T-helper 2 cell treated with Interferon-gamma antibody and Interleukin-4, amounts not matched to agents 100 ng/mL and 5 ng/mL, for 36 hours (primary cell): ENCODE measurements around the gene ZNF576. TPM values are rescaled to one million over a fixed set of nuclear protein-coding genes. Genes with fewer than 3 reads are reported as not detected.
"Not testable (repeated sequence)": the region's sequence is repeated elsewhere in the genome, so short reads cannot be mapped to it uniquely, and the experiment has no call there.

Experiments used
- intact Hi-C: fragments of 100-400 bp; cut with micrococcal nuclease; formaldehyde crosslinking; loops from one replicate; pipeline ENCODE4 v1.15.1; 2023
- total RNA-seq: library from RNA; stranded (reverse); gene quantifications from 2 replicates; pipeline ENCODE4 v1.2.3, GENCODE V29; 2022

The ZNF576 gene
- total RNA-seq, 1 donor from 2014 or later: 15.6 TPM

DNA sequence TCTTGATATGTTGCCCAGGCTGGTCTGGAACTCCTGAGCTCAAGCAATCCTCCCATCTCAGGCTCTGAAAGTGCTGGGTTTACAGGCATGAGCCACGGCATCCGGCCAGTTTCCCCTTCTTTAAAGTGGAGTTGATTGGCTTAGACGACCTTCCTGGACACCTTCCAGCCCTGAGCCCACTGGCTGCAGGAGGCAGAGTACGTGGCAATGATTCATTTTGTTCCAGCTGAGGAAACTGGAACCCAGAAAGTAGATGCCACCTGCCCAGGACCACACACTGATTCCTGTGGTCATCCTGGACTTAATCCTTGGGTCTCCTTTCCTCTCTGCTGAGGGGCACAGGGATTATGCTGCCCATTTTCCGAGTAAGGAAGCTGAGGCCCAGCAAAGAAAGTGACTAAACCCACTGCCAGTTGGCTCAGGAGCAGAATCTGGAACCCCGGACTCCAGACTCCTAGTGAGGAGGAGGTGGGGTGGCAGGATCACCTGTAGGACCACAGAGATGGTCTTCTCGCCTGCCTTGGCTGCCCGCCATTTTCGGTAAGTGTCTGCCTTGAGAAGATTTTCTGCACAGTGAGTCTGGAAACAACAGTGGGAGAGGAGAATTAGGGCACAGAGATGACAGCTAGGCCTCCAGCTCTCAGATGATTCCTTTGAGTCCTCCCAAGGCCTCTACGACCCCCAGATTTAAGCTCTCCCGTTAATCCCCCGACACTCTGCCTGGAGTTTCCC, 21.8 kb upstream of the ZNF576 start:
- intact Hi-C loops: loop anchor here (1.0 kb wide), 3 partner anchors 22 to 45 kb away; partner anchors contain the start of genes IRGQ, ZNF428, ZNF575 and ZNF576

GRCh38 chr19:43575156-43575950, 21.0 kb upstream of the ZNF576 start, which contains the start of the genes PINLYP and XRCC1:
PINLYP (plus strand) TSS chr19:43575801; CDS start chr19:43577192, 1,391 bp downstream.
XRCC1 (minus strand) TSS chr19:43575527; CDS start chr19:43575458, 69 bp downstream.
- intact Hi-C loops: loop anchor here (1.0 kb wide), 3 partner anchors 21 to 44 kb away; partner anchors contain the start of genes IRGQ, ZNF428, ZNF575 and ZNF576

- intact Hi-C loops: loop anchor here (1.0 kb wide), 3 partner anchors 20 to 43 kb away; partner anchors contain the start of genes IRGQ, ZNF428, ZNF575 and ZNF576
Observed at GRCh38 chr19:43575955-43576878, 20.2 kb upstream of the ZNF576 start.

DNA sequence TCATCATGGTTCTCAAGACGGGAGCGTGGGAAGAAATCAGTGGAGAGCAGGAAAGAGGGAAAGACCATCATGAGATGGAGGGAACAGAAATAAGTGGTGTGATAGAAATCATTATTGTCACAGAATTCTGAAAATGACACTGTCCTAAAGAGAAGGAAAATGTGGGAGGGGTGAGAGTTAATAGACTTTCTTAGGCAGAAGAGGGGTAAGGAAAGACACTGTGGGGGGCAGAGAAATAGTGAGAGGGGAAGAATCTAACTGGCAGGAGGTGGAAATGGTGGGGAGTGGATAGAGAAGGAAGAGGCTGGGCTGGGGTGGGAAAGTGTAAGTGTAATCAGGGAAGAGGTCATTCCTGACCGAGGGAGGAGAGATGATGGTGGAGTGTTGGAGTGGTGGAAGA, 17.6 kb upstream of the ZNF576 start:
- intact Hi-C loops: no loop called here

DNA sequence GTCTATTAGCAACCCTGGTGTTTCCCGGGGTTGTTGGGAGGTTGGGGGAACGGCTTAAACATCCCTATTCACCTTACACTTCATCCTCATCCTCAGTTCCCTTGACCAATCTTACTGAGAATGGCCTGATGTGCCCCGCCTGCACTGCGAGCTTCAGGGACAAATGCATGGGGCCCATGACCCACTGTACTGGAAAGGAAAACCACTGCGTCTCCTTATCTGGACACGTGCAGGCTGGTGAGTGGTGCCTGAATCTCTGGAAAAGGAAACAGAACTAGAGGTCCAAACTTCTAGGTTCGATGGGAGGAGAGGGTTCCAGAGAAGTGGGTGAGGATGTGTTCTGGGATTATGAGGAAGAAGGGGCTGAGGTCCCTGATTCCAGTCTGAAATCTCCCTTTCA, 14.9 kb upstream of the ZNF576 start:
- intact Hi-C loops: no loop called here

- intact Hi-C loops: no loop called here
Observed at GRCh38 chr19:43582495-43582894, 13.9 kb upstream of the ZNF576 start.

GRCh38 chr19:43584484-43584883, 11.9 kb upstream of the ZNF576 start:
- intact Hi-C loops: no loop called here

- intact Hi-C loops: no loop called here
Observed at GRCh38 chr19:43586346-43586745, 10.0 kb upstream of the ZNF576 start.

DNA sequence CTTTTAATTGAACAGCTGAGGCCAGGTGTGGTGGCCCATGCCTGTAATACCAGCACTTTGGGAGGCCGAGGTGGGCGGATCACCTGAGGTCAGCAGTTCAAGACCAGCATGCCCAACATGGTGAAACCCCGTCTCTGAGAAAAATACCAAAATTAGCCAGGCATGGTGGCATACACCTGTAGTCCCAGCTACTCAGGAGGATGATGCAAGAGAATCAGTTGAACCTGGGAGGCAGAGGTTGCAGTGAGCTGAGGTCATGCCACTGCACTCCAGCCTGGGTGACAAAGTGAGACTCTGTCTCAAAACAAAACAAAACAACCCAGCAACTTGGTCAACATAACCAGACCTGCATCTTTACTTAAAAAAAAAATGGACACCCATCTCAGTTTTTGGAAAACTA, 9.4 kb upstream of the ZNF576 start:
- intact Hi-C loops: not testable (repeated sequence)

- intact Hi-C loops: no loop called here
Observed at GRCh38 chr19:43589277-43589676, 7.1 kb upstream of the ZNF576 start.

DNA sequence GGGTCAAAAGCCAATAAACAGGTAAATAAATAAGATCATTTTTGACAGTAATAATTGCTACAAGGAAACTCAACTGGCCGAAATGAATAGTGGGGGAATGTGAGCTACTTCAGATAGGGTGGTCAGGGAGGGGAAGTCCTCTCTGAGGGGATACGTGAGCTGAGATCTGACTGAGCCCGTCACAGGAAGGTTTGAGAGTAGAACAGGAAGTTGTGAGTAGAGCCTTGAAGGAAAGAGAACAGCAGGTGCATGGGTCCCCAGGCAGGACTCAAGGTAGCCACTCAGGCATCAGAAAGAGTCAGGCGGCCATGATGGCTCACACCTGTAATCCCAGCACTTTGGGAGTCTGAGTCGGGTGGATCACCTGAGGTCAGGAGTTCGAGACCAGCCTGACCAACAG, 6.7 kb upstream of the ZNF576 start:
- intact Hi-C loops: no loop called here

DNA sequence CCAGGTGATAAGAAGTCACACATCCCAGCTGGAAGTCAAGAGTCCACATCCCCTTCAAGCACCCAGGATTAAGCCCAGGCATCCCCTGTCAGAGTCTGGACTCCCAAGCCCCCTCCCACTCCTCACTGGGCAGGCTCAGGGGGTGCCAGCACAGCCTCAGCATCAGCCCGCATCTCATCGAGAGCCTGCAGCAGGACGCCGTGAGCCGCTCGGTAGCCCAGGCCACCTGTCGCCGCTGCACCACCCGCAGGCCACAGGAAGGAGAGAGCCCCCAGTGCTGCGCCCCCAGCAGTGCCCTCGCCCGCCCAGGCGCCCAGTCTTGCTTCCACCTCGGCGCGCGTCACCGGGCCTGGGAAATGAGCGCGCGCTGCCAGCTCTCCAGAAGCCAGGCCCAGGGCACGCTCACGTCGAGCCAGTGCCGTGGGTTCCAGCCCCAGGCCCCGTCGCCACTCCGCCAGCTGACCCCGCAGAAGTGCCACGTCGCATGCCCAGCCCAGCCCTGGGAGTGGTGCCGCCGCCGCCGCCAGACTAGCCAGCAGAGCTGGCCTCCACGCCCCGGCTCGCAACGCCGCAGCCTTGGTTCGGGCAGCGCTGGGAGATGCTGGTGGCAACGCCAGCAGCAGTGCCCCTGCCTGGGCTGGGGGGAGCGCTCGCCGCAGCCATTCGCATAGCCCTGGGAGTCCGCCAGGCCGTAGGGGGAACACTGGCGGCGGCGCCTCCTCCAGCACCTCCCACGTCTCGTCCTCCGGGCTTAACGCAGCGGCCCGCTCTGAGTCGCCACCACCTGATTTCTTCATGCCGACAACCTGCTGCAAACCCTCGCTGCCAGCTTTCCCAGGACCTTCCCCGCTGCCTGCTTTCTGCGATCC, 4.3 kb upstream of the ZNF576 start:
- intact Hi-C loops: no loop called here

GRCh38 chr19:43592800-43593350, 3.5 kb upstream of the ZNF576 start:
- intact Hi-C loops: no loop called here

DNA sequence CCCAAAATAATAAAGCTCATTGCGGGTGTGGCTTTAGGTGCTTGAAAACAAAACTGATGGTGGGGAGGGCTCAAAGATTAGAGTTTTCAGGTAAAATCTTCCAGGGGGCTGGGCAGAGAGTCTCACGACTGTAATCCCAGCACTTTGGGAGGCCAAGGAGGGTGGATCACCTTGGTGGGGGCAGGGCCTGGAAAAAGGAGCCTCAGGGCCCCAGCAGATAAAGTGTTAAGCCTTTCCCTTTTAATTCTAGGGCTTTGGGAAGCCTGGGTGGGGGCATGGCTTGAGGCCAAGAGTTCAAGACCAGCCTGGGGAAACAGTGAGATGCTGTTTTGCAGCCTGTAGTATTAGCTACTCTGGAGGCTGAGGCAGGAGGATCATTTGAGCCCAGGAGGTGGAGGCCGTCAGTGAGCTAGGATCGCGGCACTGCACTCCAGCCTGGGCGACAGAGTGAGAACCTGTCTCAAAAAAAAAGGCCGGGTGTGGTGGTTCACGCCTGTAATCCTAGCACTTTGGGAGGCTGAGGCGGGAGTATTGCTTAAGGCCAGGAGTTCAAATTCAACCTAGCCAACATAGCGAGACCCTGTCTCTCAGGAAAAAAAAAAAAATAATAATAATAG, 2.2 kb upstream of the ZNF576 start:
- intact Hi-C loops: loop anchor here (1.0 kb wide), 1 partner anchor 39 kb away; no protein-coding TSS in a partner anchor

DNA sequence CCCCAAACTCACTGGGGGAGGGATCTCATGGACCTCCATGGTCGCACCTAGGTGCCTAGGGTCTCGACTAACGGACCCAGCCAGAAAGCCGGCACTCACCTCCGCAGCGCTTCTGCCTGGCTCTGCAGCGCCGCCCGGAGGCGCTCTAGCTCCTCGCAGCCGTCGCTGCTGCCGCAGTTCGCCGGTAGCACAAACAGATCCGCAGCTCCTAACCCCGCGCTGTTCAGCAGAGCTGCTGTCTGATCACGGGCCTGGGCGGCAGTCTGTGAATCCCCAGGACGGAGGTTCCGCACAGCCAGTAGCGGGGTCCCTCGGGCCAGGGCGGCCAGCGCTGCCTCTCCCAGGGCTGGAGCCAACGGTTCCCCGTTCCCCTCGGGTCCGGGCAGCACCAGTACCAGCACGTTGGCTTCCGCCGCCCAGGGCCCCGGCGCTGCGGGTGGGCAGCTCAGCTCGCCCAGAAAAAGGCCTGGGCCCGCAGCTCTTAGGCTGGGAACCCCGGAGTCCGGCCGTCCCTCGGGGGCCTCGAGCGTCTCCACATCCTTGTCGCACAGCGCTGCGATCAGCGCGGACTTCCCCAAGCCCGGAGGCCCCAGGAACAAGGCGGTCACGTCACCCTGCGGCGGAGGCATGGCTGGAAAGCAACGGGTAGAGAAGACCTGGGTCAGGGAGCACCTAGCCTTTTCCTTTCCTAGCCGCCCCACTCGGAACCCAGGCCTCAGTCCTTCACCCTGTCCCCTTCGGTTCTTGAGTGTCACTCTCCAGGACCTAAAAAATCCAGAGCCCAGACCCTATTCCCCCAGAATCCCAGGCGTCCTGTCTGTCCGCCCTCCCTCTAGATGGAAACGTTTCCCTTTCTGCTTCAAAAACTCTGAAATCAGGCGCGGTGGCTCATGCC, 1.4 kb upstream of the ZNF576 start:
- intact Hi-C loops: loop anchor here (1.0 to 5.0 kb wide), 3 partner anchors 40 to 148 kb away; no protein-coding TSS in a partner anchor

DNA sequence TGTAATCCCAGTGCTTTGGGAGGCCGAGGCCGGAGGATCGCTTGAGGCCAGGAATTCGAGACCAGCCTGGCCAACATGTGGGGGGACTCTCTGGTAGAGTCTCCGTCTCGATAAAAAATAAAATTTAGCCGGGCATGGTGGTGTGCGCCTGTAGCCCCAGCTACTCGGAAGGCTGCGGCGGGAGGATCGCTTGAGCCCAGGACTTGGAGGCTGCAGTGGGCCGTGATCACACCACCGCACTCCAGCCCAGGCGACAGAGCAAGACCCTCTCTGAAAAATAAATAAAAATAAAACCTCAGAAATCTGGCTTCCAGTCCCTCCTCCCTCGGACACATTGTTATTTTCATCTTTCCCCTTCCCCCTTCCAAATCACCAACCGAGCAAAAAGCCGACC, 793 bp upstream of the ZNF576 start:
- intact Hi-C loops: loop anchor here (5.0 kb wide), 2 partner anchors 133 to 148 kb away; no protein-coding TSS in a partner anchor

DNA sequence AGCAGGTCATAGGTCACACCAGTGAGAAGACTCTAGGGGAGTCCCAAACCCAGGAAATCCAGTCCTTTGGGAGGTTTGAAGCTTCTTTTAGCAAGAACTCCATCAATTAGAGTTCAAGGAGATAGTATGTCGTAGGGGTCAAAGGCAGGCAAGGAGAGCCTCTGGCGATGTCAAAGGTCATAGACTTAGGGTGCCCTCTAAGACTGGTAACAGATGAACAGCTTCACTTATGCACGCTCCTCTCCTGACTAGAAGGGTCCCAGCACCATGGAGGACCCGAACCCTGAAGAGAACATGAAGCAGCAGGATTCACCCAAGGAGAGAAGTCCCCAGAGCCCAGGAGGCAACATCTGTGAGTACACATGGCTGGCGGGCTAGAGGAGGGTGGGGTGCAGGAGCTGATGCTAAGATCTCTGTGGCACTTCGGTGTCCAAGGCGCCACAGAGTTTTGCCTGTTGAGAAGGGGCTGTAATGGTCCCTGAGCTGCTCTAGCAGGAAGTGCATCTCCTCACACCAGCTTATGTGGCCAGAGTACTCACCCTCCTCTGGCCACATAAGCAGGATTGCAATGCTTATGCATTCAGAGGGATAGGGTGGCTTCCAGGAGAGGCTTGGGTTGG, 557 bp downstream of the ZNF576 start:
- intact Hi-C loops: loop anchor here (1.0 to 5.0 kb wide), 8 partner anchors 17 to 158 kb away; partner anchors contain the start of genes PINLYP, SMG9, XRCC1 and ZNF428
